Inflammatory macrophage (primary cell): Measurements from ENCODE around the gene FSHR.

ENCODE experiments used
- DNase-seq, 2 donors: peaks; one replicate each; pipeline ENCODE4 v3.0.0-alpha.2; 2020 to 2022

FSHR gene

DNA sequence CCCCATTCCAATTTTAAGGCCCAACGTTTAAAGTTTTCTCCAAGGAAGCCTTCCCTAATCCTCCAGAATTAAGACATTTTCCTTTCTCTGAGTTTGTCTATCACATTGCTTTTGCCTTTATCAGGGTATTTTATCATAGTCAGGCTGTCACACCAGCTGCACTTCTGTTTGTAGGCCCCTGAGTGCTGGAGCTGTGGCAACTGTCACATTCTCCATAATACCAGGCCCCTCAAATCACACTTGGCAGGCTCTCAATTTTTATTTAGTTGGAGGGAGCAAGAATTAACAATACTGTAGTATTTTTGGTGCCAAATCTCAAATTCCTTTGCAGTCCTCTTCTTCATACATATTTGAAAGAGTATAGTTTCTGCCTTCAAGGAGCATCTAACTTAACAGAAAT is 122.2 kb downstream of the FSHR start:
- DNase-seq: no peak

- no peak for DNase-seq
These were observed 124.9 kb downstream of the FSHR start for GRCh38 chr2:49029406-49029805.

GRCh38 chr2:49028101-49028500 is 126.2 kb downstream of the FSHR start:
- no peak for DNase-seq

DNA sequence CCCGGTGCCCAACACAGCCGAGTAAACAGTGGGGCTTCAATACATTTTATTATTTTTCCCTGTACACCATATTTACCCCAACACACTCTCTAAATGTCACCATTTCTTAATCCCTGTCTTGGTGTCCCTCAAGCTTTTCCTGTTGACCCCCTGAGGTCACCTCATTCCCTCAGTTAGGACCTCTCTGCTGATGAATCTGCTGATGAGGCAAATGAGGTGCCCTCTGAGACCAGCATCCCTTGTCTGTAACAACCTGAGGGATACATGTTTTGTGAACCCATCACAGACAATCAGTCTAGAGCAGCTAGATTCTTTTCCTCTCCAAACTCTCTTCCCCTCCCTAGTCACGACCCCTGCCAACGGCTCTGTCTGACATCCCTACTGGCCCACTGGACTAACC is 127.6 kb downstream of the FSHR start:
- DNase-seq: no peak

GRCh38 chr2:49021271-49021670 is 133.0 kb downstream of the FSHR start:
- DNase-seq: no peak

- DNase-seq: no peak
These were observed 149.1 kb downstream of the FSHR start for GRCh38 chr2:49005261-49005660.

- no peak for DNase-seq
These were observed 150.2 kb downstream of the FSHR start for GRCh38 chr2:49004036-49004626.

DNA sequence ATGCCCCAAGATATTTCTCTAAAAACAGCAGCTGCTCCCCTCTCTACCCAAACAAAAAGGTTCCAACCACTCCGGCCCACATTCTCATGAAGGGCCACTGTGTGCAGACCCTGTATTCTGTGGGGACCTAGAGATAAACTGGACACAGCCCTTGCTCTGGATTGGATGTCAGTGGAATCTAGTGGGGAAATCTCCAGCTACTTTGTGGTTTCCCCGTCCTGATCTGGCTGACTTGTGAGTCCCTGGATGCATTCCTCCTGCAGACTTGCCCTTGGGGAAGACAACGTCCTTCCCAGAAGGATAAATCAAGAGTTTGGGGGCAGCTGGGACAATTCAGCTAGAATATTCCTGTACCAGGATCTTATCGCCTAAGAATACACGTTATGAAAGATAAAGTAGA is 151.1 kb downstream of the FSHR start:
- DNase-seq: no peak

- DNase-seq: no peak
These were observed 151.6 kb downstream of the FSHR start for GRCh38 chr2:49002750-49003149.

DNA sequence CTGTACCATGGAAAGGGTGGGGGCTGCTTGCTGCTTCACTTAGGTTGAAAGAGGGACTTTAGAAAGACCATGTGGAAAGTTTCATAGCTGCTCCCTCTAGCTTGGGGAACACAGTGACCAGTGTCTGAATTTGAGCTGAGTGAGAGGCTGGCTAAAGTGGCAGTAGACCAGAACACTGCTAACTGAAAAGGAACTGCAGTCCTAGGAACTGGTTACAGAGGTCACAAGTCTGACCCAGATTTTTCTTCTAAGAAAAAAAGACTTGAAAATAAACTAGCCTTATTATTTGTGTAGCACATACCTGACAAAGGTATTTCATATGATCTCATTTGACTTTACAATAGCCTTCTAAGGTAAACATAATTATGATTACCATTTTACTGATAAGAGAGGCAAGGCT is 153.6 kb downstream of the FSHR start:
- no peak for DNase-seq

DNA sequence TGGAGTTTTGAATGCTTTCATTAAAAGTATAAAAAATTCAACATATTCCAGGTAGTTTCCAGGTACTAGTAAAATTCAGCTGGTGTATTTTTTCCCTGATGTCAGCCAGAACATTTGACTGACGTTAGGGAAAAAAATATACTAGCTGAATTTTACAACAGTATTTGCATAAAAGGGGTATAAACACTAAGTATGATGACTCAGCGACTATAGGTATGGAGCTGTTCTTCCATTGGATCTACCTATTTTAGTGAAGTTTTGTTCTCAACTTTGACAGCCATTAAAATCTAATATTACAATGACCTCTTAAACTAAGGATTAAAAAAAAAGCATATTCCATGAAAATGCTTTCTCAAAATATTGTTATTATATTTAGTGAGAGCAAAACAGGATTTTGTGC is 155.9 kb downstream of the FSHR start:
- no peak for DNase-seq

DNA sequence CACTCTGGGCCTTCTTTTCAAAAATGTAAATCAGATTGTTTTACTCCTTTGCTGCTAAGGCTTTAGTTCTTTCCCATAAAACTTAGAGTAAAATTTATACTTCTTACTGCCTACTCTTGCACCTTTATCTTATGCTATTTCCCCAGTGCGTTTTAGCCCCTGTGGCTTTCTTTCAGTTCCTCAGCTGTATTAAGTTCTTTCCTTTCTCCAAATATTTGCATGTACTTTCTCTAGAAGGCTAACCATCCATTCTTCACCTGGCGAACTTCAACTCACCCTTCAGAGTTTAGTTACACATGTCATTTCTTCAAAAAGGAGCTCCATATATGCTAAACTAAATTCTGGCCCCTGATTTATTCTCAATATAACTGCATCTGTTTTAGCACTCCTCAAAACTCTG is 160.7 kb downstream of the FSHR start:
- no peak for DNase-seq

DNA sequence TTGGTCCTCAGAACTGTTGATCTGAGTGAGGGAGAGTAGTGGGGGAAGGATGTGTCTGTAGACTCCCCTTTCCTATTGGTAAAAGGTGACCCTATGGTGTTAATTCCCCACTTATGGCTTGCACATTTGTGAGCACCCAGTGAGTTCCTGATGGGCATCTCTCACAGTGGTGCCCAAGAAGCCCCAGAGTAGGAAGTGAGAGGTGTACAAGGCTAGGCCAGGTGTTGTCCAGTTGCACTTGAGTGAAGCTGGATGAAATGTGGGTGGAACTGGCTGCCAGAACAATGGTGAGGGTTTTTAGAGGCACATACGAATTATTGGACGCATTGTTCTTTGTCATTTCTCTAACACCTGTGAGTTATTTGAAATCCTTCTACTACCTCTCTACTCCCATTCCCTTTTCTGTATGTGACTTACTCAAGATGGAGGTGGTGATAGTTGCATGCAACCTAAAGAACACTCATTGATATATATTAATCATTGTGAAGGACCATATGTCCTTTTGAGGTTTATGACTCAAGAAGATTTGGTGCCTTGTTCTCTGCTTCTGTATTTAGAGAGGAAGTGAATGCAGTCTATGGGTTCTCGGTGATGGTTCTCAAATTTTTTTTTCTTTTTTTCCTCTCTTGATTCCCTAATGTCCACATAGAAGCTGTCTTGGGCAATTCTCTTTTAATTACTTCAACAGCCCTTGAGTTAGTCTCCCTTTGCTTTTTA is 162.7 kb downstream of the FSHR start:
- no peak for DNase-seq

DNA sequence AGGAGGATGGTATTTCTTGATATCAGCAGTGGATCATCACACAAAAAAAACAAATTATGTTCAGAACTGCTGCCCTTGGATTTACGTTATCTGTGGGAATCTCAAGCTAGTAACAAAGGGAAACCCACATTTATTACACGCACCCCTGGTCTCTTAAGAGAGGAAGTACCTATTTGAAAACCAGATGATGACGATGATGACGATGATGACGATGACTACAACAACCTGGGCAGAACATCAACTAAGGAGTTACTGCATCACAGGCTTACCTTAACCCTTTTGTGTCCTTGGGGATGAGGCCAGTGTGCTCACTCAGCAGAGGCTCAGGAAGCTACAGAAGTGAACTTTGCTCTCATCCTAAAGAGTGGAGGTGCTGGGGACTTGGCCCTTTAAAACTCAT is 169.4 kb downstream of the FSHR start:
- no peak for DNase-seq

DNA sequence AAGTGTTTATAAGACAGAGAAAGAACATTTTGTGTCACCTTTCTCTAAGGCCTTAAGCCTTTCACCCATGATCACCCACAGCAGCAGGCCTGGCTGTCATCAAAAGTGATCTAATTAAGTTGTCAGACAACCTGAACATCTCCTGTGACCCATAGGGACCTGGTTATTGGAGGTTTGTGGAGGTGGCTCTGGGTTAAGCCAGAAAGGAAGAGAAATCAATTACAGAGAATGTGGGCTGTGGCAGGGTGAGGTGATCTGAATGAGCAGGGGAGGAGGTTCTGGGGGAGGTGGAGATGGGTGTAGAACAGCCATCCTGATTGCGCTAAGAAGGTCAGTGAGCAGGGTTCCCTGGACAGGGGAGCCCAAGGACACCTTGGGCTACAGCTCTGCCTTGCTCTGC is 170.8 kb downstream of the FSHR start:
- no peak for DNase-seq

DNA sequence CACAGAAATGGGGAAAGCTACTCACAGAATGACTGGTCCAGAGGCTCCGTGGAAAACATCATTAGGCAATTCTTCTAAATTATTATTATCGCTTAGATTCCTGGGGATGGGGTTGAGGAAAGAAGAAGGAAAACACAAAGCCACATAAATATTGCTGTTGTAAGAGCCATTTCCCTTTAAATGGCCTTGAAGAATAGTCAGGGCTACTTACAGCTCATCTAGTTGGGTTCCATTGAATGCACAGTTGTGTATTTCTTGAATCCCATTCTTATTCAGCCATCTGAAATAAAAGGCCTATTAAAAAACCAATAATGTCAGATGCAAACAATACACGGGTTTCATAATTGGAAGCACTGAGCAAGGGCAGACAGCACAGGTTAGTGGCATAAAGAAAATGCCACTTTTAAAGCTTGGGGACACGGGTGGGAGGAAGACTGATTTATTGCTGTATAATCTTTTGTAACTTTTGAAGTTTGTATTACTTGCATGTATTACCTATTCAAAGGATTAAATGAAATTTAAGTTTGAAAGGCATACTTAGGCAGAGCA is 171.4 kb downstream of the FSHR start:
- DNase-seq: no peak

GRCh38 chr2:48980846-48981245 is 173.5 kb downstream of the FSHR start:
- DNase-seq: no peak

DNA sequence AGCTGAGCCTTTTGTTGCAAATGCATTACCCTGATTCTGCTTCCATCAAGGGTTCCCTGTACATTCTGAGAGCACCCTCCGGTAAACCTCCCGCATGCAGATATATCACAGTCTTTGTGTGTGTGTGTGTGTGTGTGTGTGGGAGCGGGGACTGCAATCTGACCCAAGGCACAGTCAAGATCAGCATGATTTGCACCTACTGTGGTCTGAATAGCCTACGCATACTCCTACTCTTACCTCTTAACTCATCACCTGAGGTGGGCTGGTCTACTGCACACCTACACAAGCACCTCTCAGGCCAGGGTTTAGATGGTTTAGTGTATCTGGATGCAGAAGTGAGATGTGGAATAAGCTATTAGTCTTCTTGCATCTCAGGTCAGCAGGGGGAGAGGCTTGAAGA is 174.6 kb downstream of the FSHR start:
- DNase-seq: no peak

DNA sequence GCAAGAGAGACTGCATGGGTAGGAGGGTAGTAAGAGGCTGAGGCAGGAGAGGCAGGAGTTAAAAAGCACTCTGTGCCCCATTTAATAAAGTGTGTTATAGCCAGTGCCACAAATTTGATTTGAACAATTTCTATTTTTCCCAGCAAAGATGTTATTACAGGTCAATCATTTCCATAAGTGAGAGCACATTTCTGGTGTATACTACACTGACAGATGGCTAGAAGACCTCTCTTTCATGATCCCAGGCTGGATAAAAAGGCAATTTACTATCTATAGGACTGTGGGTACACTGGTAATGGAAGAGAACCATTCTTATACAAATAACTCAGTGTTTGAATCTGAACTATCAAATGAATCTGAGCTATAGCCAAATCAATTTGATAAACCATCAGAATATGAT is 176.2 kb downstream of the FSHR start:
- DNase-seq: no peak

DNA sequence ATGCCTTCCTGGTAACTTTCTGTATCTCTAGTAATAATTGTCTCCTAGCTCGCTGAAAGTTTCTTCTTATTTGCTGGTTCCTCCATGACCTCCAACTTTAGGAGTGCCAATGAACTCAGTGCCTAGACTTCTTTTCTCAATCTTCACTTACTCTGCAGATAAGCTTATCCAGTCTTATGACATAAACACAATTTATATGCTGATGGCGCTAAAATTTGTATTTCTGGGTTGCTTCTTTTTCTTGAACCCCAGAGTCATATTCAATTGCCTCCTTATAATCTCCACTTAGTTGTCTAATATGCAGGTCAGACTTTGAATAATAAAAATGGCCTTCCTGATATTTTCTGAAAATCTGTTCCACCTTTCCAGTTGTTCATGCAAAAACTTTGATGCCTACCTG is 182.5 kb downstream of the FSHR start:
- no peak for DNase-seq

DNA sequence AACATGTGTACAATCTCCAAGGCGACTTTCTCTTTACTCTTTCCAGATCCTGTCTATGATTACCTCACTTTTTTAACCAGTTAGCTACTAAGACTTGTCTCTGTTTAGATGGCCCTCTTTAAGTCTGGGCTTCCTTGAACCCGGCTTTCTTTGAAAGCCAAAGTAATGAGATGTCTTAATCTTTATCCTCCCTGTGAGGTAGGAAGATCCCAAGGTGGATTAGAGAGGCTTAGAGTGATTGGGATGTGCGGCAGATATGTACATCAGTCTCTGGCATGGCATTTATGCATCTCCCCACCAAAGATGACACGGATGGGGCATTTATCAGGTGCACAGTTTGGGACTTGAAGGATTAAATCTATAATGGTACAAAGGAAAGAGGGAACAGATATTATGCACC is 186.3 kb downstream of the FSHR start:
- DNase-seq: no peak

- no peak for DNase-seq
These were observed 189.1 kb downstream of the FSHR start for GRCh38 chr2:48965204-48965603.

DNA sequence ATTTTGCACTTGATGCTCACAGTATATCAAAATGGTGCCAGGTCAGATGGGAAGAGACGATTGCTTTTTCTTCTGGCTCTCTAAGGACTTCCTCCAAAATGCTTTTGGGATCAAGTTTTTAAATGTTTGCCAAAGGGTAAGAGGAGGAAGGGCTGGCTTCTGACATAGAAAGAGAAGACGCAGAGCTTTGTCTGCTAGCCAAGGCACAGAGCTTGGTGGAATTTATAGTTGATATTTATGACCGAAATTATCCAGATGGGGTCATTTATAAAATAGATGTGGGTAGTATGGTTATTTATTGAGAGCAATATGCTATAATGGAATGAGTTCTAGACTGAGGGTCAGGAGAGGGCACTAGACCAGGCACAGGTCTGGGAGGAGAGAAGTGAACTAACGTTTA is 193.3 kb downstream of the FSHR start:
- DNase-seq: no peak

- DNase-seq: no peak
These were observed 199.4 kb downstream of the FSHR start for GRCh38 chr2:48954935-48955334.

GRCh38 chr2:48954311-48954710 is 200.0 kb downstream of the FSHR start:
- no peak for DNase-seq
